HepG2 (cell line): ENCODE data around the gene ATXN7L2. TPM values are rescaled to one million over a fixed set of nuclear protein-coding genes. Genes with fewer than 3 reads are reported as not detected.

Source experiments
- ATAC-seq: fragments of 200-7000 bp; cut with Tn5 transposase; 3 replicates; pipeline ENCODE4 v1.9.1; 2020; ENCODE audit warnings: mild to moderate bottlenecking, moderate library complexity
- BruUV-seq: library from RNA; stranded (reverse); fragments of 400-500 nt; replicated peaks from 2 replicates; lab custom pipeline; 2021; lab: Mats Ljungman, UMichigan
- CTCF ChIA-PET: fragments of 300-600 bp; formaldehyde crosslinking; extraction: SDS; loops from one replicate; lab custom pipeline; 2021; ENCODE audit warnings: low total read pairs, inconsistent platforms, low intra/inter-chr PET ratio; lab: Yijun Ruan, JAX
- POLR2A ChIA-PET: fragments of 350-600 bp; sonication (Branson Sonifier 250); formaldehyde crosslinking; loops from one replicate; lab custom pipeline; 2020; ENCODE audit warnings: antibody characterized with exemption, inconsistent platforms; lab: Yijun Ruan, JAX
- DNase-seq: peaks from one replicate; pipeline ENCODE4 v3.0.0-alpha.2; 2015; ENCODE audit warnings: low spot score
- FAIRE-seq: peaks from 3 replicates; lab custom pipeline; 2011; peaks lifted over from hg19 to GRCh38; lab: Jason Lieb, UNC
- H2AFZ ChIP-seq: one replicate; pipeline ENCODE4 v1.6.1; 2011; ENCODE audit warnings: low read length, inconsistent platforms
- H3K27ac ChIP-seq: fragments of 300-600 bp; 3 replicates; pipeline ENCODE4 v1.8.0; 2011; ENCODE audit warnings: mixed run types, mild to moderate bottlenecking, mixed read lengths, low read length, inconsistent platforms; ENCODE audit not compliant: insufficient read depth; ENCODE audit errors: extremely low read length
- H3K27me3 ChIP-seq, 2 experiments: fragments of 200-600 bp in 1 of 2; 2 replicates in 1 of 2; 3 replicates in 1 of 2; pipeline versions ENCODE4 v1.6.0 to v1.8.0; 2011; ENCODE audit warnings: low read length in 2 of 2, mild to moderate bottlenecking in 2 of 2, moderate library complexity in 2 of 2, inconsistent platforms in 1 of 2; ENCODE audit not compliant: insufficient read depth in 2 of 2, control insufficient read depth in 1 of 2
- H3K36me3 ChIP-seq, 2 experiments: fragments of 200-600 bp in 1 of 2; replicated peaks in 1 of 2; 2 replicates in 1 of 2; 3 replicates in 1 of 2; pipeline versions ENCODE4 v1.5.1 to v1.8.0; 2011; ENCODE audit warnings: low read length in 2 of 2, inconsistent platforms in 1 of 2; ENCODE audit not compliant: insufficient read depth in 2 of 2, control insufficient read depth in 1 of 2
- H3K4me1 ChIP-seq: 2 replicates; pipeline ENCODE4 v1.5.1; 2012; ENCODE audit warnings: low read length, inconsistent platforms; ENCODE audit not compliant: insufficient read depth
- H3K4me2 ChIP-seq: 2 replicates; pipeline ENCODE4 v1.6.0; 2011; ENCODE audit warnings: low read depth, low read length, inconsistent platforms
- H3K4me3 ChIP-seq, 3 experiments: fragments of 200-600 bp in 1 of 3; sonication (generic), shearing (Covaris generic) in 1 of 3; replicated peaks in 1 of 3; 2 replicates each; pipeline ENCODE4 v1.5.1; 2011 to 2016; ENCODE audit warnings: low read length in 3 of 3, inconsistent platforms in 2 of 3, low read depth in 2 of 3, mild to moderate bottlenecking in 2 of 3, control low read depth in 1 of 3, mixed read lengths in 1 of 3; ENCODE audit not compliant: insufficient read depth in 1 of 3
- H3K79me2 ChIP-seq: one replicate; pipeline ENCODE4 v1.6.1; 2011; ENCODE audit warnings: low read length, inconsistent platforms; ENCODE audit not compliant: insufficient read depth
- H3K9ac ChIP-seq: 2 replicates; pipeline ENCODE4 v1.6.0; 2011; ENCODE audit warnings: mild to moderate bottlenecking, low read depth, low read length, inconsistent platforms; ENCODE audit not compliant: insufficient read depth
- H3K9me3 ChIP-seq: 2 replicates; pipeline ENCODE4 v1.5.1; 2012; ENCODE audit warnings: mild to moderate bottlenecking, low read length
- H4K20me1 ChIP-seq: 2 replicates; pipeline ENCODE4 v1.6.0; 2011; ENCODE audit warnings: inconsistent platforms, mild to moderate bottlenecking, low read length, moderate library complexity; ENCODE audit not compliant: insufficient read depth
- ATAD3A ChIP-seq: sonication (generic); formaldehyde crosslinking; IDR thresholded peaks from 2 replicates; pipeline ENCODE4 v1.4.0; 2020; ENCODE audit warnings: missing genetic modification reagents
- FOXA3 ChIP-seq: IDR thresholded peaks from 2 replicates; pipeline ENCODE4 v1.6.1; 2016; ENCODE audit warnings: missing genetic modification reagents, missing compliant biosample characterization
- MLLT10 ChIP-seq: sonication (generic); formaldehyde crosslinking; IDR thresholded peaks from 2 replicates; pipeline ENCODE4 v1.4.0; 2020; ENCODE audit warnings: missing genetic modification reagents
- RCOR2 ChIP-seq: IDR thresholded peaks from 2 replicates; pipeline ENCODE4 v1.6.1; 2016; ENCODE audit warnings: missing biosample characterization, missing genetic modification reagents
- ZNF552 ChIP-seq: sonication (generic); formaldehyde crosslinking; IDR thresholded peaks from 2 replicates; pipeline ENCODE4 v1.9.0; 2022; ENCODE audit warnings: missing genetic modification reagents, mild to moderate bottlenecking, borderline replicate concordance
- ZNF704 ChIP-seq: sonication (generic); formaldehyde crosslinking; IDR thresholded peaks from 2 replicates; pipeline ENCODE4 v1.8.1; 2023; ENCODE audit warnings: mild to moderate bottlenecking, inconsistent platforms, moderate library complexity, missing genetic modification reagents, borderline replicate concordance
- WGBS: methylation state at CpG from one replicate; pipeline ENCODE4 v1.1.6; 2017; ENCODE audit warnings: low lambda C conversion rate; 5-methylcytosine and 5-hydroxymethylcytosine counted together
- in situ Hi-C: cut with HindIII; loops from 2 replicates; pipeline ENCODE4 v1.10.0; 2017; ENCODE audit warnings: low pct_unique_long_range_greater_than_20kb; ENCODE audit not compliant: extremely low pct_ligation_motif_present
- intact Hi-C: fragments of 100-400 bp; cut with micrococcal nuclease; formaldehyde crosslinking; loops from one replicate; pipeline ENCODE4 v1.10.0; 2022; ENCODE audit not compliant: unreplicated experiment
- polyA plus RNA-seq, 8 experiments: library from polyadenylated mRNA; depleted of rRNA in 3 of 8; stranded (reverse) in 7 of 8; unstranded in 1 of 8; fragments of >200 nt; fragmentation: Illumina TruSeq in 4 of 8; extraction: Trizol in 4 of 8; gene quantifications; 2 replicates each; pipeline versions ENCODE4 v1.2.1 to v1.2.3, GENCODE V29; 2011 to 2016; ENCODE audit warnings: low read depth in 4 of 8, missing spikeins in 1 of 8, mixed read lengths in 1 of 8; ENCODE audit not compliant: insufficient read depth in 1 of 8
- total RNA-seq, 5 experiments: library from RNA; depleted of rRNA; stranded (reverse); fragments of >200 nt; fragmentation: Illumina TruSeq; extraction: Trizol; gene quantifications; 2 replicates each; pipeline ENCODE4 v1.2.3, GENCODE V29; 2016; ENCODE audit warnings: low read depth in 1 of 5
- TF ChIP-seq, protein P1 (sequence below): sonication (generic); formaldehyde crosslinking; conservative IDR thresholded peaks from 2 replicates; pipeline ENCODE4 v1.8.0; 2022; ENCODE audit warnings: low read depth, missing genetic modification reagents

Gene ATXN7L2
- total and polyA plus RNA-seq, 2 of the 13 experiments (the other 11 are each of a cell fraction or from before 2014, with no cell fraction given): 2.7 to 2.8 TPM

- no peak overlapping the region for H3K4me3 ChIP-seq
- POLR2A ChIA-PET: no interaction called here
- no peak overlapping the region for H3K27ac ChIP-seq
- WGBS: 0% methylated on average over 2 of the region's 2 CpGs
- no peaks in the 10 kb centered on the region for H3K79me2 ChIP-seq
- intact Hi-C loops (no loop called here), in situ Hi-C loops (no loop called here)
- ATAC-seq (no peak), DNase-seq (no peak)
- peaks cover 19% of the 10 kb centered on the region for H3K4me1 ChIP-seq
- H3K9me3 ChIP-seq: no peaks in the 10 kb centered on the region
- H3K9ac ChIP-seq: no peak overlapping the region
- H3K36me3 ChIP-seq: no peaks in the 10 kb centered on the region
- no peak overlapping the region for H2AFZ ChIP-seq
- H3K4me2 ChIP-seq: no peak overlapping the region
- CTCF ChIA-PET: no interaction called here
- peaks cover 0 to 60% of the 10 kb centered on the region in 2 experiments; a peak in 4 of 5 replicates for H3K27me3 ChIP-seq
- 0 out of 2 replicates have a peak, but pooled peaks have one; percentile 17 for TF ChIP-seq FOXA3 (CRISPR knock-in tag)
- TF ChIP-seq ZNF552: no peak
- TF ChIP-seq, protein P1, sequence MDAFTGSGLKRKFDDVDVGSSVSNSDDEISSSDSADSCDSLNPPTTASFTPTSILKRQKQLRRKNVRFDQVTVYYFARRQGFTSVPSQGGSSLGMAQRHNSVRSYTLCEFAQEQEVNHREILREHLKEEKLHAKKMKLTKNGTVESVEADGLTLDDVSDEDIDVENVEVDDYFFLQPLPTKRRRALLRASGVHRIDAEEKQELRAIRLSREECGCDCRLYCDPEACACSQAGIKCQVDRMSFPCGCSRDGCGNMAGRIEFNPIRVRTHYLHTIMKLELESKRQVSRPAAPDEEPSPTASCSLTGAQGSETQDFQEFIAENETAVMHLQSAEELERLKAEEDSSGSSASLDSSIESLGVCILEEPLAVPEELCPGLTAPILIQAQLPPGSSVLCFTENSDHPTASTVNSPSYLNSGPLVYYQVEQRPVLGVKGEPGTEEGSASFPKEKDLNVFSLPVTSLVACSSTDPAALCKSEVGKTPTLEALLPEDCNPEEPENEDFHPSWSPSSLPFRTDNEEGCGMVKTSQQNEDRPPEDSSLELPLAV: no peak
- TF ChIP-seq, all 625 proteins: peak for 1
- no TSS peak for BruUV-seq
- no peak for FAIRE-seq
- no peaks in the 10 kb centered on the region for H4K20me1 ChIP-seq
These were observed 14.8 kb upstream of the ATXN7L2 start for GRCh38 chr1:109468903-109469302.

GRCh38 chr1:109470245-109470644 is 13.5 kb upstream of the ATXN7L2 start:
- Histone ChIP-seq H2AFZ (no peak overlapping the region), H3K27me3 (peaks cover 0 to 51% of the 10 kb centered on the region in 2 experiments; a peak in 4 of 5 replicates), H3K4me3 (no peak overlapping the region), H4K20me1 (no peaks in the 10 kb centered on the region), H3K9me3 (no peaks in the 10 kb centered on the region), H3K4me2 (no peak overlapping the region), H3K36me3 (no peaks in the 10 kb centered on the region), H3K79me2 (no peaks in the 10 kb centered on the region), H3K27ac (no peak overlapping the region), H3K9ac (no peak overlapping the region), H3K4me1 (peaks cover 11% of the 10 kb centered on the region)
- POLR2A ChIA-PET: no interaction called here
- DNase-seq (no peak), FAIRE-seq (no peak), ATAC-seq (no peak)
- WGBS: 37% methylated on average over 6 of the region's 6 CpGs
- CTCF ChIA-PET: no interaction called here
- intact Hi-C loops: no loop called here
- no TSS peak for BruUV-seq
- no peak for TF ChIP-seq MLLT10
- TF ChIP-seq ZNF704 (CRISPR knock-in tag): no peak
- TF ChIP-seq ATAD3A (CRISPR knock-in tag): no peak
- TF ChIP-seq RCOR2 (CRISPR knock-in tag): no peak
- in situ Hi-C loops: no loop called here
